ENCODE measurements around the gene MPG. TPM values are rescaled to one million over a fixed set of nuclear protein-coding genes. Genes with fewer than 3 reads are reported as not detected.
A peak's percentile ranks its signal among the peaks of the same experiment; 100 is the strongest.

Gene MPG
- total RNA-seq, 1 donor from 2014 or later = 21.2 TPM

GRCh38 chr16:66309-67182 lies 11.5 kb upstream of the MPG start:
- no peaks in the 10 kb centered on the region for H3K79me2 ChIP-seq (ENCODE audit: low read depth)
- Mint-ChIP-seq H3K27ac (no peak overlapping the region), H3K27me3 (ENCODE audit: insufficient read depth, low read depth) (peaks cover 6% of the 10 kb centered on the region)

GRCh38 chr16:67183-67791 lies 10.7 kb upstream of the MPG start:
- Histone ChIP-seq H4K20me1 (ENCODE audit: low read depth) (peaks cover 30% of the 10 kb centered on the region), H3F3A (ENCODE audit: low read depth) (peaks cover 9% of the 10 kb centered on the region), H3K79me2 (ENCODE audit: low read depth) (no peaks in the 10 kb centered on the region), H3K36me3 (no peaks in the 10 kb centered on the region), H2AFZ (replicated peaks) (no peak overlapping the region), H3K27ac (no peak overlapping the region), H3K4me3 (no peak overlapping the region), H3K9me3 (ENCODE audit: low read depth) (no peaks in the 10 kb centered on the region), H3K27me3 (no peaks in the 10 kb centered on the region), H3K9ac (no peak overlapping the region), H3K4me1 (peaks cover 20% of the 10 kb centered on the region), H3K4me2 (no peak overlapping the region)
- peaks cover 28% of the 10 kb centered on the region for H3K4me1 Mint-ChIP-seq
- no peak overlapping the region for H3K4me3 Mint-ChIP-seq
- H3K9me3 Mint-ChIP-seq = no peaks in the 10 kb centered on the region
- peak overlapping the region; percentile 69 for H3K27ac Mint-ChIP-seq
- DNase-seq (ENCODE audit: low spot score) = no peak
- no peaks in the 10 kb centered on the region for H3K36me3 Mint-ChIP-seq
- peaks cover 6% of the 10 kb centered on the region for H3K27me3 Mint-ChIP-seq (ENCODE audit: insufficient read depth, low read depth)
- TF ChIP-seq EZH2 (IDR thresholded peaks at IDR 0.05) (no peak), CTCF (IDR thresholded peaks at IDR 0.05) (no peak), EZH2phosphoT487 (IDR thresholded peaks at IDR 0.05) (no peak)

More at GRCh38 chr16:66309-67182, 11.5 kb upstream of the MPG start:
- Histone ChIP-seq H2AFZ (replicated peaks) (no peak overlapping the region), H3F3A (ENCODE audit: low read depth) (peaks cover 5% of the 10 kb centered on the region), H3K4me1 (peaks cover 20% of the 10 kb centered on the region), H3K4me2 (no peak overlapping the region), H3K4me3 (no peak overlapping the region), H3K9me3 (ENCODE audit: low read depth) (no peaks in the 10 kb centered on the region), H3K9ac (no peak overlapping the region), H3K27me3 (no peaks in the 10 kb centered on the region), H3K36me3 (no peaks in the 10 kb centered on the region), H4K20me1 (ENCODE audit: low read depth) (peaks cover 30% of the 10 kb centered on the region), H3K27ac (no peak overlapping the region)
- H3K9me3 Mint-ChIP-seq = no peaks in the 10 kb centered on the region
- peaks cover 26% of the 10 kb centered on the region for H3K4me1 Mint-ChIP-seq
- H3K4me3 Mint-ChIP-seq = no peak overlapping the region
- TF ChIP-seq CTCF (IDR thresholded peaks at IDR 0.05) (no peak), EZH2phosphoT487 (IDR thresholded peaks at IDR 0.05) (no peak), EZH2 (IDR thresholded peaks at IDR 0.05) (no peak)
- no peak for DNase-seq (ENCODE audit: low spot score)
- H3K36me3 Mint-ChIP-seq = no peaks in the 10 kb centered on the region

GRCh38 chr16:67884-68789 lies 9.9 kb upstream of the MPG start:
- Histone ChIP-seq H4K20me1 (ENCODE audit: low read depth) (peaks cover 30% of the 10 kb centered on the region), H3K4me2 (no peak overlapping the region), H3K79me2 (ENCODE audit: low read depth) (no peaks in the 10 kb centered on the region), H3K36me3 (no peaks in the 10 kb centered on the region), H3K4me1 (peaks cover 26% of the 10 kb centered on the region), H3K9me3 (ENCODE audit: low read depth) (no peaks in the 10 kb centered on the region), H3K9ac (no peak overlapping the region), H3F3A (ENCODE audit: low read depth) (peaks cover 9% of the 10 kb centered on the region), H2AFZ (replicated peaks) (no peak overlapping the region), H3K27ac (no peak overlapping the region), H3K27me3 (peaks cover 5% of the 10 kb centered on the region), H3K4me3 (no peak overlapping the region)
- Mint-ChIP-seq H3K36me3 (no peaks in the 10 kb centered on the region), H3K4me1 (peaks cover 32% of the 10 kb centered on the region), H3K27me3 (ENCODE audit: insufficient read depth, low read depth) (peaks cover 9% of the 10 kb centered on the region), H3K27ac (peak overlapping the region; percentile 69), H3K4me3 (peak overlapping the region; percentile 62), H3K9me3 (no peaks in the 10 kb centered on the region)
- TF ChIP-seq EZH2phosphoT487 (IDR thresholded peaks at IDR 0.05) (no peak), CTCF (IDR thresholded peaks at IDR 0.05) (no peak), EZH2 (IDR thresholded peaks at IDR 0.05) (no peak)
- no peak for DNase-seq (ENCODE audit: low spot score)
